Hepatocyte (in vitro differentiated cells): ENCODE data around the gene CPE. TPM values are rescaled to one million over a fixed set of nuclear protein-coding genes. Genes with fewer than 3 reads are reported as not detected.

ENCODE experiments used
- DNase-seq: peaks from one replicate; pipeline ENCODE4 v3.0.0-alpha.2; 2016; ENCODE audit warnings: low spot score
- H2AFZ ChIP-seq: fragments of 200-600 bp; sonication (generic); 2 replicates; pipeline ENCODE4 v1.6.0; 2016; ENCODE audit warnings: antibody characterized with exemption, mild to moderate bottlenecking
- H3K27ac ChIP-seq: fragments of 200-600 bp; sonication (generic); 2 replicates; pipeline ENCODE4 v1.5.1; 2016; ENCODE audit warnings: mild to moderate bottlenecking
- H3K27me3 ChIP-seq: fragments of 200-600 bp; sonication (generic); 2 replicates; pipeline ENCODE4 v1.6.1; 2016
- H3K36me3 ChIP-seq: fragments of 200-600 bp; sonication (generic); replicated peaks from 2 replicates; pipeline ENCODE4 v1.5.1; 2016; ENCODE audit warnings: low read depth; ENCODE audit not compliant: insufficient read depth
- H3K4me1 ChIP-seq: fragments of 200-600 bp; sonication (generic); 2 replicates; pipeline ENCODE4 v1.5.1; 2016; ENCODE audit warnings: mild to moderate bottlenecking, moderate library complexity; ENCODE audit not compliant: insufficient read depth
- H3K4me2 ChIP-seq: fragments of 200-600 bp; sonication (generic); 2 replicates; pipeline ENCODE4 v1.6.0; 2016
- H3K4me3 ChIP-seq: fragments of 200-600 bp; sonication (generic); 2 replicates; pipeline ENCODE4 v1.5.1; 2016; ENCODE audit warnings: mild to moderate bottlenecking
- H3K79me2 ChIP-seq: fragments of 200-600 bp; sonication (generic); 2 replicates; pipeline ENCODE4 v1.6.0; 2017; ENCODE audit warnings: mild to moderate bottlenecking
- H3K9me2 ChIP-seq: fragments of 200-600 bp; sonication (generic); replicated peaks from 2 replicates; pipeline ENCODE4 v1.6.0; 2017; ENCODE audit warnings: mild to moderate bottlenecking; ENCODE audit not compliant: insufficient read depth
- H3K9me3 ChIP-seq: fragments of 200-600 bp; sonication (generic); 2 replicates; pipeline ENCODE4 v1.5.1; 2016; ENCODE audit warnings: low read depth, mild to moderate bottlenecking
- H4K20me1 ChIP-seq: fragments of 200-600 bp; sonication (generic); 2 replicates; pipeline ENCODE4 v1.6.0; 2016; ENCODE audit warnings: mild to moderate bottlenecking; ENCODE audit not compliant: insufficient read depth, poor library complexity, severe bottlenecking
- CTCF ChIP-seq: fragments of 200-600 bp; sonication (generic); IDR thresholded peaks from 2 replicates; pipeline ENCODE4 v1.5.1; 2016; ENCODE audit warnings: antibody characterized with exemption, mild to moderate bottlenecking; ENCODE audit not compliant: poor library complexity
- EZH2 ChIP-seq: fragments of 200-600 bp; sonication (generic); IDR thresholded peaks from 2 replicates; pipeline ENCODE4 v1.6.1; 2016; ENCODE audit warnings: antibody characterized with exemption, mild to moderate bottlenecking, borderline replicate concordance
- EZH2phosphoT487 ChIP-seq: fragments of 200-600 bp; sonication (generic); IDR thresholded peaks from one replicate; pipeline ENCODE4 v1.6.1; 2018; ENCODE audit warnings: antibody characterized with exemption, mild to moderate bottlenecking, low read depth, moderate library complexity; ENCODE audit not compliant: unreplicated experiment, severe bottlenecking
- WGBS: methylation state at CpG from one replicate; pipeline ENCODE4 v1.1.6; 2016; ENCODE audit warnings: low lambda C conversion rate; ENCODE audit errors: missing lambda C conversion rate; 5-methylcytosine and 5-hydroxymethylcytosine counted together
- polyA plus RNA-seq: library from polyadenylated mRNA; unstranded; fragments of >200 nt; fragmentation: Nextera tagmentation; extraction: Ambion mirVana; gene quantifications from 2 replicates; pipeline ENCODE4 v1.2.1, GENCODE V29; 2016
- total RNA-seq: library from RNA; depleted of rRNA; stranded (reverse); fragments of >200 nt; gene quantifications from 2 replicates; pipeline ENCODE4 v1.2.3, GENCODE V29; 2014

CPE gene
- total and polyA plus RNA-seq, 2 experiments from 2014 or later = 66.4 to 106 TPM

GRCh38 chr4:165345666-165346417 lies 33.0 kb upstream of the CPE start:
- 79% methylated on average over 10 of the region's 10 CpGs for WGBS
- peak; percentile 26 for TF ChIP-seq CTCF
- no peak for TF ChIP-seq EZH2phosphoT487
- Histone ChIP-seq H3K36me3 (no peaks in the 10 kb centered on the region), H3K9me2 (no peaks in the 10 kb centered on the region), H3K27ac (no peak overlapping the region), H2AFZ (no peak overlapping the region), H3K27me3 (no peaks in the 10 kb centered on the region), H3K9me3 (no peaks in the 10 kb centered on the region), H4K20me1 (peaks cover 3% of the 10 kb centered on the region), H3K4me3 (no peak overlapping the region), H3K79me2 (no peaks in the 10 kb centered on the region), H3K4me2 (no peak overlapping the region), H3K4me1 (no peaks in the 10 kb centered on the region)
- no peak for DNase-seq

GRCh38 chr4:165347647-165348569 lies 30.9 kb upstream of the CPE start:
- H4K20me1 ChIP-seq = no peaks in the 10 kb centered on the region
- no peak overlapping the region for H3K27ac ChIP-seq
- 80% methylated on average over 3 of the region's 3 CpGs for WGBS
- H3K4me2 ChIP-seq = no peak overlapping the region
- TF ChIP-seq EZH2phosphoT487 (no peak), CTCF (no peak), EZH2 (no peak)
- H3K4me1 ChIP-seq = no peaks in the 10 kb centered on the region
- no peaks in the 10 kb centered on the region for H3K27me3 ChIP-seq
- H3K4me3 ChIP-seq = no peak overlapping the region
- H3K9me3 ChIP-seq = no peaks in the 10 kb centered on the region
- no peaks in the 10 kb centered on the region for H3K79me2 ChIP-seq
- no peak for DNase-seq
- no peaks in the 10 kb centered on the region for H3K9me2 ChIP-seq
- H3K36me3 ChIP-seq = no peaks in the 10 kb centered on the region
- H2AFZ ChIP-seq = no peak overlapping the region

GRCh38 chr4:165351359-165352130 lies 27.3 kb upstream of the CPE start:
- Histone ChIP-seq H3K27me3 (no peaks in the 10 kb centered on the region), H3K27ac (no peak overlapping the region), H3K4me3 (no peak overlapping the region), H3K79me2 (no peaks in the 10 kb centered on the region), H3K36me3 (no peaks in the 10 kb centered on the region), H3K4me1 (no peaks in the 10 kb centered on the region), H2AFZ (no peak overlapping the region), H4K20me1 (no peaks in the 10 kb centered on the region), H3K9me2 (no peaks in the 10 kb centered on the region), H3K9me3 (no peaks in the 10 kb centered on the region), H3K4me2 (no peak overlapping the region)
- 90% methylated on average over 5 of the region's 5 CpGs for WGBS
- TF ChIP-seq EZH2 (no peak), CTCF (no peak), EZH2phosphoT487 (no peak)
- no peak for DNase-seq
